Embryonic facial prominence (tissue), 1 donor: ENCODE results near the gene PRR36.

ENCODE experiments used
- DNase-seq: peaks from one replicate; pipeline ENCODE4 v3.0.0-alpha.2; 2016; ENCODE audit errors: extremely low spot score

Gene PRR36

DNA sequence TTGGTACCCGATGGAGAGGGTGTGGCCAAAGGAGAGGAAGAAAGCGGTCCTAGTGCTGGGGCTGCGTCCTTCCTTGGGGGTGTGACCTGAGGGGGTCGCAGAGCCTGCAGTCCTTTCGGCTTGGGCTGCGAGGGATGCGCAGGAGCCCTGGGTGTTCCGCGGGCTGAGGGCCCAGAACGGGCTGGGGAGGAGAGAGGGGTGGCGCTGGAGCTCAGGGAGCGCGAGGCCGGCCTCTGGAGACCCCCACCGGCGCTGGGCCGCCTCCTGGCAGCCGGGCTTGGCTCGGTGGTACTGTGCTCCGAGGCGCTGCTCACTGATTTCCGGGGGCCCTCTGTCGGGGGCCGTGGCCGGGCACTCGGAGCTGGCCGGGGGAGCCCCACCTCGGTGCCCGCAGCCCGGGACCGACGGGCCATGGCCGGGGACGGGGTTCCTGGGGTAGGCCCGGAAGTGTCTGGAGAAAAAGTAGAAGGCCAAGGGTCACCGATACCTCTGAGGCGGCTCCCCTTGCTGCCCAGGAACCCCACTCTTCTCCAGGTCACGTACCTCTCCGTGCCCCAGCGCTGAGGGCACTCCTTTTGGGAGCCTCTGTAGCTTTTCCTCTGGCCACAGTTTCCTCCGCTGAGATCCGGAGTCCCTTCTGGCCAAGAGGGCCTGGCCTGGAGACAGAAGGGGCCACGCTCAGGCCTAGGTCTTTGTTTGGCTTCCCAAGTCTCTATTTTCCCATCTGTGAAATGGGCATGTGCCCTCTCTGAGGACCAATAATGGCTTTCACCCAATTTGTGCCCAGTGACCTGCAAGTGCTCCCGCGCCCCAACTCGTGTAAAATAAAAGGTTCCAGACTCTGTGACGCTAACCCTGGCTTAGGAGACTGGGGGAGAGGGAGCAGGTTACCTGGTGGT, 1.6 kb downstream of the PRR36 start:
- DNase-seq: no peak

DNA sequence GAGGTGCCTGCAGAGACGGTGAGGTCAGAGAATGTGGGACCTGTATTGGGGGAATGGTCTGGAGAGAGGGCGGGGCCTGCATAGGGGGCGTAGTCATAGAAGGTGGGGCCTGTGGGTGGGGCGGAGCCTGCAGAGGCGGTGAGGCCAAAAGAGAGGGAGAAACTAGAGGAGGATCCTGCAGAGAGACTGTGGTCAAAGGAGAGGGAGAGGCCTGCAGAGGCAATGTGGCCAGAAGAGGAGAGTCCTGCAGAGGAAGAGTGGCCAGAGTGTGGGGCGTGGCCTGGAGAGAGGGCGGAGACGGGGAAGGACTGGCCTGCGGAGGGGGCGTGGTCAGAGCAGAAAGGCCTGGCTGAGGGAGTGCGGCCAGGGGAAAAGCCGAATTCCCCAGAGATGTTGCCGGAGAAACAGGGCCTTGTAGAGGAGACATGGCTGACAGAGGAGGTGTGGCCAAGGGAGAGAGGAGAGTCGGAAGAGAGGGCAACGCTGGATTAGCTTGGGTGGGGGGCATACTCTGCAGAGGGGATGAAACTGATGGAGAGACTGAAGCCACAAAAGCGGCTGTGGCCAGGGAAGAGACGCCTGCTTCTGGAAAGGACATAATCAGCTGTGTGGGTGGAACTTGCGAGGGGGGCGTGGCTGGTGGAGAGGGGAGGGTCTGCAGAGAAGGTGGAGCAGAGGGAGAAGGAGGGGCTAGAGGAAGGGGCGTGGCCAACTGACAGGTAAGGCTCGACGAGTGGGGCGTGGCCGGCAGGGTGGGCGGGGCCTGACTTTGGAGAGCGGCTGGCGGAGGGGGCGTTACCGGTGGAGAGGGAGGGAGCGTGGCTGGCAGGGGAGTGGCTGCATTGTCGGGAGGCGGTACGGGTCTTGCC, 2.5 kb downstream of the PRR36 start:
- DNase-seq: peak; percentile 60

DNA sequence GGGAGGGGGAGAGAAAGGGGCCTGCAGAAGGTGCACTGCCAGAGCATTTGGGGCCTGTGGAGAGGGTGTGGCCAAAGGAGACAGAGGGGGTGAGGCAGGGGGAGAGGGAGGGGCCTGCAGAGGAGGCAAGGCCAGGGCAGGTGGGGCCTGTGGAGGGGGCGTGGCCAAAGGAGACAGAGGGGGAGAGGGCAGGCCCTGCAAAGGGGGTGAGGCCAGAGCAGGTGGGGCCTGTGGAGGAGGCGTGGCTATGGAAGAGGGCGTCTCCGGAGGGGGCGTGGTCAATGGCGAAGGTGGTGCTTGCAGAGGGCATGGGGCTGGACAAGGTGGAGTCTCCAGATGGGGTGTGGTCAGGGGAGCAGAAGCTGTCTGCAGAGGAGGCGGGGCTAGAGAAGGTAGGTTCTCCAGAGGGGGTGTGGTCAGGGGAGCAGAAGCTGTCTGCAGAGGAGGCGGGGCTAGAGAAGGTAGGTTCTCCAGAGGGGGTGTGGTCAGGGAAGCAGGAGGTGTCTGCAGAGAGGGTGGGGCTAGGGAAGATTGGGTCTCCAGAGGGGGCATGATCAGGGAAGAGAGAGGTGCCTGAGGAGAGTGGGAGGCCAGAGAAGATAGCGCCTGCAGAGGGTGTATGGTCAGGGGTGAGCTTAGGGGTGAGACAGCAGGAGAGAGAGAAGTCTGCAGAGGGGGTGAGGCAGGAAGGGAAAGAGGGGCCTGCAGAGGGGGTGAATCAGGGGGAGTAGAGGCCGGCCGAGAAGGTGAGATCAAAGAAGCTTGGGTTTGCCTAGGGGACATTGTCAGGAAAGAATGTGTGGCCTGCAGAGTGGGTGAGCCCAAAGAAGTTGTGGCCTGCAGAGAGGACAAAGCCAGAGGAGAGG, 3.4 kb downstream of the PRR36 start:
- DNase-seq: no peak

DNA sequence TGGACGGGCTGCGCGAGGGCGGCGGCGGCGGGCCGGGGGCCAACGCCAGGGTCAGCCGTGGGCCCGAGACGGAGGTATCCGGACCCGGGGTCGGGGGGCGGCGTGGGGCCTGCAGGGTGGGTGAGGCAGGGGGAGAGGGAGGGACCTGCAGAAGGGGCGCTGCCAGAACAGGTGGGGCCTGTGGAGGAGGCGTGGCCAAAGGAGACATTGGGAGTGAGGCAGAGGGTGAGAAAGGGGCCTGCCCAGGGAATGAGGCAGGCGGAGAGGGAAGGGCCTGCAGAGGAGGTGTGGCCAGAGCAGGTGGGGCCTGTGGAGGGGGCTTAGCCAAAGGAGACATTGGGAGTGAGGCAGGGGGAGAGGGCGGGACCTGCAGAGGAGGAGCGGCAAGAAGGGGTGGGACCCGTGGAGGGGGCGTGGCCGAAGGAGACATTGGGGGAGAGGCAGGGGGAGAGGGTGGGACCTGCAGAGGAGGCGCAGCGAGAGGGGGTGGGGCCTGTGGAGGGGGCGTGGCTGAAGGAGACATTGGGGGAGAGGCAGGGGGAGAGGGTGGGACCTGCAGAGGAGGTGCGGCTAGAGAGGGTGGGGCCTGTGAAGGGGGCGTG, 4.2 kb downstream of the PRR36 start:
- DNase-seq: no peak

DNA sequence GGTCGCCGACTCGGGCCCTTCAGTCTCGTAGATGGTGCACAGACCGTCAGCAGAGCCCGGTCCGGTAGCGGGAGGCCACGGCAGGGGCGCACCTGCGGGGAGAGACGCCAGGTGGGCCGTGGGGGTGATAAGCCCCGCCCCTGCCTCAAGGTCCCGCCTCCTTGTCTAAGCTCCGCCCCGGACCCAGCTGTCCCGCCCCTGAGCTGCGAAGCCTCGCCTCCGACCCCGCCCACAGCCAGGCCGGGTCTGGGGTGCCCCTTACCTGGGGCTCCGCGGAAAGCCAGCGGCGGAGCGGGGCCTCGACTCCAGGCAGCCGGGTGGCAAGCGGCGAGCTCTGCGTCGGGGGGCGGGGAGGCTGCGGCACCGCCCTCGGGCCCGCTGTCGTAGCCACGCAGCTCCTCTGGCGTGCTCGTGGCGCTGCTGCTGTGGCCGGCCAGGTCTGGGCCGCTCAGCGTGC, 4.7 kb downstream of the PRR36 start:
- no peak for DNase-seq

DNA sequence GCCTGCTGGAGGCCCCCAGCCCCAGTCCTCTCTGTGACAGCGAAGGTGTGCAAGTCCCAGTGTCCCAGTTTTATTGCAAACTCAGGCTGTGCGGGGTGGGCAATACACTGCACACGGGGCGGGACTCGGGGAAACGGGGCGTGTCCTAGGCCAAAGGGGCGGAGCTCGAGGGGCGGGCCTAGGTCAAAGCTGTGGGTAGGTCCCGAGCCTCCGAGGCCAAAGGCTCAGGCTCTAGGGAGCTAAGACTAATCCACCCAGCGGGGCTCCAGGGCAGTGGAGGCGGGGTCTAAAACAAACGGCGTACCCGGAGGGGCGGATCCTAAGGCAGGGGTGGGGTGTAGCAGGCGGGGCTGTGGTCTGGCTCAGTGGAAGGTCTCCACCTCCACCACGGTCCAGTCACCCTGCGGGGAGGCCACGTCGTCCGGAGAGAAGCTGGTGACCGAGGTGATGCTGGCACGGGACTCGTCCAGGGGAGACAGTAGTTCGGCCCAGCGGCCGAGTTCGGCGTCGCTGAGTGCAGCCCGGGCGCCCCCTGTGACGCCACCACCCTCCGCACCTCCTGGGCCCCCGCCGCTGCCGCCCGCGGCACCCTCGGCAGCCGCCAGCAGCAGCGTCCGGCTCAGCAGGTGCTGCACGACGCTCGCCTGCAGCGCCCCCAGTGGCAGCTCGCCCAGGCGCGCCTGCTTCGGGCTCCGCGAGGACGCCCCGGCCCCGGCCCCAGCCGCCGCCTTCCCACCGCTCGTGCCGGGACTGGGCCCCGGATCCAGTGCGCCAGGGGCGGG, 5.3 kb downstream of the PRR36 start:
- no peak for DNase-seq

DNA sequence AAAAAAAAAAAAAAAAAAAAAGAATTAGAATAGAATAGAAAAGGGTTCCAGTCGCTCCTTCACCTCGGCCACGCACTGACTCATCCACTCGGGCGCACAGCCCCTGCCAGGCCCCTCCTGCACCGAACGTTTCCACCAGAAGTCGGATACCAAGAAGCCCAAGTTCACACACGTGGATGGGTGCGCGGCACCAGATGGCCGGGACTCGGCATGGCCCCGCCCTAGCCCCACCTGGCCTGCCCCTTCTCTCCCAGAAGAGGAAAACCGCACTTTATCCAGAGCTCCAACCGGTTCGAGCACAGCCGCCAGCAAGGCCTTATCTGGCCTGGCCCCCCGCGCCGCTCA, 5.9 kb downstream of the PRR36 start:
- DNase-seq: no peak

DNA sequence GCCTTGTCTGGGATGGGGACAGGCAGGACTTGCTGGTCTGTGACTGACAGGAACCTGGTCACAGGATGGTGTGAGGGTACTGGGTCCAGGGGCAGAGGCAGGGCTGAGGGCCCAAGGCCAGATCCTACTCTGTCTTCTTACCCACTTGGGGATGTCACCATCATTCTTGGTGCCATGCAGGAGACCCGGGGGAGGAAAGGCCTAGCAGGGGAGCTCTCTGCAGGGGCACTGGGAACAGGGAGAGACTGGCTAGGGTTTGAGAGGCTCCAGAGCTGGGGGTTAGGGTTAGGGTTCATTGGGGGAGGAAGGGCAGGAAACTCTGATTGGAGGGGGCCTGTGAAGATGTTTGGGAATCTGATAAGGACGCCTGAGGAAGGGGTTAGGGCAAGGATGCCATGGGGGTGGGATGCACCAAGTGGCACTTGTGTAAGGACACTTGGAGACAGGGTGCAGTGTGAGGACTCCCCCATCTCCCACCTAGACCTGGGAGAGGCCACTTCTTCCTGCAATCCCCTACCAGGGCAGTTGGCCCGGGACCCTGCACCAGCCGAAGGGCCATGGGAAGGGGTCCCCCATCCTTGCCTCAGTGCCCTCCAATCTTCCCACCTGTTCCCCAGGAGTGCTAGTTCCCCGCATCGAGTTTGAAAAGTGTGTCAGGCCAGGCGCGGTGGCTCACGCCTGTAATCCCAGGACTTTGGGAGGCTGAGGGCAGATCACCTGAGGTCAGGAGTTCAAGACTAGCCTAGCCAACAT, 6.9 kb downstream of the PRR36 start:
- no peak for DNase-seq

DNA sequence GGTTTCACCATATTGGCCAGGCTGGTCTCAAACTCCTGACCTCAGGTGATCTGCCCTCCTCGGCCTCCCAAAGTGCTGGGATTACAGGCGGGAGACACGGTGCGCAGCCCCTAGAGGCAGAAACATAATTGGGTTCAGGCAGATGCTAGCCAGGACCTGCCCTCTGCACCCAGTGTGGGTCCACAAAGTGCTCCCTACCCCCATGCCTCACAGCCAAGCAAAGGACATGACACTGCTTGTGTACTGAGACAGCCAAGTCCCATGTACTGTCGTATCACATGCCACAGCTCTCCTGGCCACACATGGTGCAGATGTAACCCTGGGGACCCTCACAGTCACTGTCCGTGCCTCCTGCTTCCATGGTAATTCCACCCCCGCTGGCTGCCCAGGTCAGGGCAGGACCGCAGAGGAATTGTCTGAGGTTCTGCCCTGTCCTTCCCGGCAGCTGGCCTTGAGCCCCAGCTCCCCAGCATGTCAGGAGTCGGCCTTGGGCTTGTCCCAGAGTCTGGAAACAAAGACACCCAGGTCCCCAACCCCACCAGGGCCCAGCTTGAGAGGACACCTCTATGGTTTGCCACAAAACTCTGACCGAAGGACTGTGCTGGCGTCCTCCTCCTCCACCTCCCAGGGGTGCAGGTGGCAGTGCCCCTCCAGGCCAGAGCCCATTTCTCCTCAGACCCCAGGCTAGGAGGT, 7.6 kb downstream of the PRR36 start:
- DNase-seq: no peak

DNA sequence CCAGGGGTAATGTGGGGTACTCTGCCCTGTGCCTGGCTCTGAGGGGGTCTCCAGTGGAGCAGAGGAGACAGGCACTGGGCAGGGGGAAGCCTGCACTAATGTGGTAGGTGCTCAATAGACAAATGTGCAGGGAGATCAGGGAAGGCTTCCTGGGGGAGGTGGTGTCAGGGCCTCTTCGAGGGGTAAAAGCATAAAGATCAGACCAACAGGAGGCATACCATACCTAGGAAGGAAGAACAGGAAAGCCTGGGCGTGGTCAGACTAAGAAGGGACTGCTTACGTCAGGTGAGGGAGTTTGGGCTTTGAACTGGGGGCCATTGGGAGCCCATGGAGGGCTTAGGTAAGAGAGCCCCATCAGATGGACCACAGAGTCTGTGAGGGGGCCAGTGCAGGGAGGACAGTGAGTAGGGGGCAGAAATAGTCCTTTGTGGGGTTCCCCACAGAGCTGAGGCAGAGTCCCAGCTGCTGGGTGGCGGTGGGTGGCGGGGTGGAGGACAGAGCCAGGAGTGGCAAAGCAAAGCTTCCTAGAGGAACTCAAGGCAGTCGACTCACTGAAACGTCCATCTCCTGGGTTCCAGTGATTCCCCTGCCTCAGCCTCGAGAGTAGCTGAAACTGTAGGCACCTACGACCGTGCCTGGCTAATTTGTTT, 8.8 kb downstream of the PRR36 start:
- no peak for DNase-seq

DNA sequence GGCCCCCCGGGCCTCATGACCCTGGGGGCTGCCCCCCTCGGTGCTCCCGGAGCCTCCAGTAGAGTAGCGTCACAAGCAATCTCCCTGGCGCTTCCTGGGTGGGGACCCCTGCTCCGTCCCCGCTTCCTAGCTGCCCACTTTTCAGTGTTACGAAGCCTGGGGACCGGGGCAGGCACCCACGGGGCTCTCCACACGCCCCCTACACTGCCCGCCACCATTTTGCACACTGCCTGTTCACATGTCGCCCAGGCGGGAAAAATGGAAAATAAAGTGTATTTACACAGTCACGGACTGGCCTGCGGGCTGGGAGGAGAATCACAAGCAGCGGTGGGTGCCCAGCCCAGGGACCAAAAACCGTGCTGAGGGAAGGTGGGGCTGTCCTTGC, 9.5 kb downstream of the PRR36 start:
- no peak for DNase-seq

DNA sequence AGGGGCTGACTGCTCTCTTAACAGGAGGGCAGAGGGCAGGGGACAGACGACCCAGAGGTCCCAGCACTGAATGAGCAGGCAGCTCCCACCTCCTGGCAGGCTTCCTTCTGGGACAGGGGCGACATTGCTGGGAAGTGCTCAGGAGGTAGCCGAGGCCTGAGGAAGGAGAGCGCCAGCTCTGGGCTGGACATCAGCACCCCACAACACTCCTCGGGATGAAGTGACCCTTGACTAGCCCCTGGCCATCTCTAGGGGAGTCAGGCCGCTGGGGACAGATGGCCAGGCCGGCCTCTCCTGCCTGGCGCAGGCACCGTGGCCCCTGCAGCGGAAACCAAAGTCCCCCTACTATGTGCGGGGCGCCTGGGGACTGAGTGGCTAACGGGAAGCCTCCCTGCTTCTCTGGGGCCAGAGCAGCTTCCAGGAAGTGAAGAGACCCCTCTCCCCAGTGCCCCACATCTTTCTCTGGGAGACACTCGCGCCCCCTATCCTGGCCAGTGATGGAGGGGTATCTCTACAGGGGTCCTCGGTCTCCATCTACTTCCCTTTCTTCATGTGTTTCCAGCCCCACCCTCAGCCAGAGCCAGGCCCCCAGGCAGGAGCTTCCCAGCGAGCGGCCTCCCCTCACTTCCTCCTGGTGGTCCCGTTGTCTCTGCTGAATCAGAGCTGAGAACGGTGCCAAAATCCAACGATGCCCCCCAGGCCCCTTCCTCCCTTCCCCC, 10.1 kb downstream of the PRR36 start:
- DNase-seq: no peak

DNA sequence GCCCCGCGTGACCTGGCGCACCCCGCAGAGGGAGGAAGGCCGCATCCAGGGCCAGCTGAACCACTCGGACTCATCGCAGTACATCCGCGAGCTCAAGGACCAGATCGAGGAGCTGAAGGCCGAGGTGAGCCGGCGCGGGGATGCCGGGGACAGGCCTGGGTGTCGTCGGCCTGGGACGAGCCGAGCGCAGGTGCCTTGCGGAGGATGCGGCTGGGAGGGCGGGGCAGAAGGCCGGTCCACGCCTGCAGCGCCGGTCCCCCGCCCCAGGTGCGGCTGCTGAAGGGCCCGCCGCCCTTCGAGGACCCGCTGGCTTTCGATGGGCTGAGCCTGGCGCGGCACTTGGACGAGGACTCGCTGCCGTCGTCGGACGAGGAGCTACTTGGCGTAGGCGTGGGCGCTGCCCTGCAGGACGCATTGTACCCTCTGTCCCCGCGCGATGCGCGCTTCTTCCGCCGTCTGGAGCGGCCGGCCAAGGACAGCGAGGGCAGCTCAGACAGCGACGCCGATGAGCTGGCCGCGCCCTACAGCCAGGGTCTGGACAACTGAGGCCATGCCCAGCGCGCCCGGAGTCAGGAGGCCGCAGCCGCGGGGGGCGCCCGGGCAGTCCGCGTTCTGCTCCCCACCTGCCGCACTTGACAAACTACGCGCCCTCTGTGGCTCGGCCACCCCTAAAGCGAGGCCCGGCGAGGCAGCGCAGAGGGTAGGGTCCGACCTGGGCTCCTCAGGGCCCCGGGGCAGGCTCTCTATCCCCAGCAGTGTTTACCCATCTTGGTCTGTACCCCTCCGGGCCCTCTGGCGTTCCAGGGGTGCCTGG, 10.8 kb downstream of the PRR36 start:
- no peak for DNase-seq

DNA sequence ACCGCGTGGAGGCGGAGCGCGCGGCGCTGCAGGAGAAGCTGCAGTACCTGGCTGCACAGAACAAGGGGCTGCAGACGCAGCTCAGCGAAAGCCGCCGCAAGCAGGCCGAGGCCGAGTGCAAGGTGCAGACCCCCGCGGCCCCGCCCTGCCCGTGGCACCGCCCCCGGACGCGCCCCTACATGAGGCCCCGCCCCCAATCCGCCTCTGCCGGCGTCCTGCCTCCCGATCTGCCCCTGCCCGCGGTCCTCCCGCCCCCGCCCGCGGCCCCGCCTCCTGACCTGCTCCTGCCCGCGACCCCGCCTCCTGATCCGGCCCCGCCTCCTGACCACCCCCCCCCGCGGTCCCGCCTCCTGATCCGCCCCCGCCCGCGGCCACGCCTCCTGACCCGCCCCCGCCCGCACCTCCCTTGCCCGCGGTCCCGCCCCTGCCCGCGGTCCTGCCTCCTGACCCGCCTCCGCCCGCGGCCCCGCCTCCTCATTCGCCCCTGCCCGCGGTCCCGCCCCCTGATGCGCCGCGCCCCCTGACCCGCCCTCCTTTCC, 11.7 kb downstream of the PRR36 start:
- DNase-seq: no peak

DNA sequence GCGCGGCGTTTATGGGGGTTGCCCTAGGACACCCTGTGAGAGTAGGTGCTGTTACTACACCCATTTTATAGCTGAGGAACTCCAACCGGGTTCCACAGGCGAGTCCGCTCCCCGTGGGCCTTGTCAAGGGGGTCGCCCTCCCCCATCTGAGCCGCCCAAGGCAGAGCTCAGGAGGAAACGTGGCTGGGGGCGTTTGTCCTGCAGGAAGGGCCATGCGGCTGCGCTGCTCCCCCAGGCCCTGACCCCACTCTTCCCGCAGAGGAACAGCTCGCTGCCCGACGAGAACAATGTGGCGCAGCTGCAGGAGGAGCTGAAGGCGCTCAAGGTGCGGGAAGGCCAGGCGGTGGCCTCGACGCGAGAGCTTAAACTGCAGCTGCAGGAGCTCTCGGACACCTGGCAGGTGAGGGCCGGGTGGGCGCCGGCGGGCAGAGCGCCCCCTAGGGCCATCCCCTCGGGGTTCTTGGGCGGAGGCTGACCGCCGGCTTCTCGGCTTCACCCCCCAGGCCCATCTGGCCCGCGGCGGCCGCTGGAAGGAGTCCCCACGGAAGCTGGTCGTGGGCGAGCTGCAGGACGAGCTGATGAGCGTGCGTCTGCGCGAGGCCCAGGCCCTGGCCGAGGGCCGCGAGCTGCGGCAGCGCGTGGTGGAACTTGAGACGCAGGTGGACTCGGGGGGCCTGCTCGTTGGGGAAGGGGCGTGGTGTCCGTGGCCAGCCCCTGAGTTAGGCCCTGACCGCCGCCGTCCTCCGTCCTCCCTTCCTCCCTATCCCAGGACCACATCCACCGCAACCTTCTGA, 12.4 kb downstream of the PRR36 start:
- no peak for DNase-seq
